Activated naive CD4-positive, alpha-beta T cell treated with anti-CD3 and anti-CD28 coated beads, Interleukin-2, amount 50 U/mL, for 16 hours (primary cell): ENCODE data around the gene SOST.
"Not testable (repeated sequence)": the region's sequence is repeated elsewhere in the genome, so short reads cannot be mapped to it uniquely, and the experiment has no call there.

Experiments used
- DNase-seq: peaks from one replicate; pipeline ENCODE4 v3.0.0-alpha.2; 2020

The SOST gene

GRCh38 chr17:43758497-43759174 is at the start of gene SOST:
TSS of gene SOST (minus strand) at chr17:43758791. CDS start at chr17:43758741, 50 bp downstream.
- DNase-seq = no peak

- DNase-seq = no peak
Observed at GRCh38 chr17:43808076-43808475, 49.5 kb upstream of the SOST start.

- no peak for DNase-seq
Observed at GRCh38 chr17:43805117-43805516, 46.5 kb upstream of the SOST start.

DNA sequence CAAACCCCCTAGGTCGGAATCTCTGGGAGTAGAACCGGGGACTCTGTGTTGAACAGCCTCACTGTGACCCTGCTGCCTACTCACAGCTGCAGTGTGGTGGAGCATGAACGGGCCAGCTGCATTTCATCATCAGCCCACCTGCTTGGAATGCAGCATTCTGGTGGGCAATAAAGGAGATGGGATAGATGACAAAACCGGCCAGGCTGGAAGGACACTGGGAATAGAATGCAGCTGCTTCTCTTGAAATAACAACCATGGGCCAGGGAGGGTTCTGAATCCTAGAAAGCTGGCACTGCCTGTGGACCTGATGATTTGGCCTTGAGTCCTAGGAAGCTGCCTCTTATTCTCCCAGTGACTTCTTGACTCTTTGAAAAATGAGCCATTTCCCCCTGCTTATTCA is 45.2 kb upstream of the SOST start:
- DNase-seq = no peak

DNA sequence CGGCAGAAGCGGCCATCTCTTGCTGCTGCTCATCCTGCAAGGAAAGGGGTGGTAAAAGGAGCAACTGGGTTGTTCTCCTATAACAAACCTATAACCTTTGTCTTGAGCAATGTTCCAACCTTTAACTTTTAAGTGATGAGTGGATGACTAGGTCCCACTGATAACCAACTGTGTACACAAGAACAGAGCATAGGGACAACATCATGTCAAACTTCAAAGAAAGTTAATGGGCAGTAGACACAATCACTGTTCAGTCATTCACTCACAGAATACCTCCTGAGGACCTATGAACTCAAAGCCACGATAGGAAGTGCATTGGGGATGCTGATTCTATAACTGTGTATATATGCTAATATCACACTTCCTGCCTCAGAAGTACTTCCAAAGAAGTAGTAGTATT is 43.3 kb upstream of the SOST start:
- no peak for DNase-seq

- no peak for DNase-seq
Observed at GRCh38 chr17:43800736-43801135, 42.1 kb upstream of the SOST start.

- no peak for DNase-seq
Observed at GRCh38 chr17:43799047-43799446, 40.5 kb upstream of the SOST start.

GRCh38 chr17:43798024-43798423 is 39.4 kb upstream of the SOST start:
- DNase-seq = not testable (repeated sequence)

DNA sequence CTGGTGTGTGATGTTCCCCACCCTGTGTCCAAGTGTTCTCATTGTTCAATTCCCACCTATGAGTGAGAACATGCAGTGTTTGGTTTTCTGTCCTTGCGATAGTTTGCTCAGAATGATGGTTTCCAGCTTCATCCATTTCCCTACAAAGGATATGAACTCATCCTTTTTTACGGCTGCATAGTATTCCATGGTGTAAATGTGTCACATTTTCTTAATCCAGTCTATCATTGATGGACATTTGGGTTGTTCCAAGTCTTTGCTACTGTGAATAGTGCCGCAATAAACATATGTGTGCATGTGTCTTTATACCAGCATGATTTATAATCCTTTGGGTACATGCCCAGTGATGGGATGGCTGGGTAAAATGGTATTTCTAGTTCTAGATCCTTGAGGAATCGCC is 34.1 kb upstream of the SOST start:
- not testable (repeated sequence) for DNase-seq

- DNase-seq = no peak
Observed at GRCh38 chr17:43791589-43791988, 33.0 kb upstream of the SOST start.

GRCh38 chr17:43790311-43790940 is 31.8 kb upstream of the SOST start:
- DNase-seq = no peak

- no peak for DNase-seq
Observed at GRCh38 chr17:43789482-43789881, 30.9 kb upstream of the SOST start.

DNA sequence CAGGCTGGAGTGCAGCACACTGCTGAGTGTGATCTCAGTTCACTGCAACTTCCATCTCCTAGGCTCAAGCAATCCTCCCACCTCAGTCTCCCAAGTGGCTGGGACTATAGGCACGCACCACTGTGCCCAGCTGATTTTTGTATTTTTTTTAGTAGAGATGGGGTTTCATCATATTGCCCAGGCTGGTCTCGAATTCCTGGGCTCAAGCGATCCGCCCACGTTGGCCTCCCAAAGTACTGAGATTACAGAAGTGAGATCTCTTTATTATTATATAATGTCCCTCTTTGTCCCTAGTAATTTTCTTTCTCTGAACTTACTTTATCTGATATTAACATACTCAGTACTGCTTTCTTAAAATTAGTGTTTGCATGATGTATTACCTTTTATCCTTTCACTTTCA is 29.9 kb upstream of the SOST start:
- DNase-seq = no peak

GRCh38 chr17:43787728-43788127 is 29.1 kb upstream of the SOST start:
- DNase-seq = no peak

DNA sequence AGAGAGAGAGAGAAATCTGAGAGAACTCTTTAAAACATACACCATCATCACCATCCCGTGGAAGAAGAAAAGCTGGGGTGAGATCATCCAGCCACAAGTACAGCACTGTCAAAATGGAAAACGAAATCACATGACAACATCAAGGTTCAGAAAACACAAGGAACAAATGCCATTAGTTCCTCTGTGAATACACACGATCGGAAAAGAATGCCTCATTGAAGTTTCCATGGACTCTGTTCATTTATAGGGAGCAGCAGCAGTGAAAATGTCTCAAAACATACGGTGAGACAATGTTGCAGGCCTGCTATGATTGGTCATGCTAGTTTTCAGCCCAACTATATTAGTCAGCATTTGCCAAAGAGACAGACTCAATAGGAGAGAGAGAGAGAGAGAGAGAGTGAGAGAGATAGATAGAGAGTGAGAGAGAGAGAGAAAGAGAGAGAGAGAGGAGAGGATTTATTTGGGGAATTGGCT is 26.1 kb upstream of the SOST start:
- DNase-seq = no peak

GRCh38 chr17:43784068-43784467 is 25.5 kb upstream of the SOST start:
- DNase-seq = no peak

GRCh38 chr17:43782913-43783680 is 24.5 kb upstream of the SOST start:
- no peak for DNase-seq

DNA sequence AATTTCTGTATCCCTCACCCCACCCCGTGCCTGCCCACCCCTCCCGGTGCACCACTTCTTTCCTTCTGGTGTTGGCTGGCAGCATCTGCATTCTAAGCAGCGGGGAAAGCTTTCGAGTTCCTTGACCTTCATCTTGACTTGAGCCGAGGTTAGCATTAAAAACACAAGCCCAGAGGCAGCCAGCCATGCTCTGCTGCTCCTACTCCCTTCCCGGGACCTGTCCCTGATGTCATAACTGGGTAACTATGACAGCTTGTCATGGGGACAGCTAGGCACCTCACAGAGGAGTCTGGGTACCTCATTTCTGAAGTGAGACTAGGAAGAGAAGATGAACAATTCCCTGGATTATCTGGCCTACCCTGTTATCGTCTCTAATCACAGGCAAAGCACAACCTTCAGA is 21.5 kb upstream of the SOST start, which contains the start of gene CFAP97D1:
Gene CFAP97D1, plus strand, starts transcription at position 301 of the 400 bp plus-strand sequence. Its CDS starts 28 bp downstream, at position 329.
- DNase-seq = no peak

DNA sequence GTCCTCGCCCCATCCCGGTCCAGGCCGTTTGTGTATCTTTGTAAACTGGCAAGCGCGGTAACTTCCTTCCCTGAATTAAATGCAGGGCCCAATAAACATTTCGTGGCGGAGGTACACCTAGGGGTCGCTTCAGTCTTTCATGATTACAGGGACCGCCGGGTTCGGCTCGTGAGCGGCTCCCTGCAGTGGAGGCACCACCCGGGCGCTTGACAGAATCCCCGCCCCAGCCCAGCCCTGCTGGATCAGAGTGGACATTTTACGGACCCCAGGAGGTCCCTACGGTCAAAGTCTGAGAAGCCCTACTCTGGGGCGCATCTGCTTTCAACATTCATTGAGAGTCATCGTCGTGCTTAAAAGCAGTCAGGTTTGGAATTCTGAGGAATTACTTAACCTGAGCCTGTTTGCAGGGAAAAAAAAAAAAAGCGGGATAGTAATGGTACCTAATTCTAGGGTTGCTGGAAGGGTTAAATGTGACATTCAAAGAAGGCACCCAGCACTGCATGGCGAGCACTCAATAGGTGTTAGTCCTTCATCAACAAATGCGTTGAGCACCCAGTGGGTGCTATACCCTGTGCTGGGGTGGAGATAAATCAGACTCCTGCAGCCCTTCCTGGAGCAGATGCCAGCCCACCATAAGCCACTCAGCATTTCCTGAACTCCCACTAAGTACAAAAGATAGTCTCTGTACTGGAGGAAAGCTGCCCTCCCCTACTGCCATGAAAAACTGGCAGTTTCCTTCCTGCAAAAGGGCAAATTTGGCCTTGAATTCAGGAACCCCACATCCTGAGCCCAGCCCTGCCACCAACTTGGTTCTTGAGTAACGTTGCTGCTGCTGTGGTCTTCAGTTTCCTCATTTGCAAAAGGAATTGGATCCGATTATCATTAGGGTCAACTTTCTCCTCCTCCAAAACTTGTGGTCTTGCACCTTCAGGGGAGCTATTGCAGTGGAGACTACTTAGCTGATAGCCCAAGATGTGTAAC is 20.8 kb upstream of the SOST start:
- no peak for DNase-seq

GRCh38 chr17:43778337-43779144 is 19.9 kb upstream of the SOST start, which contains the start of gene DUSP3:
TSS of gene DUSP3 (minus strand) at chr17:43778977. CDS start at chr17:43778924, 53 bp downstream.
- peak; percentile 79 for DNase-seq
